OCI-LY1 (cell line): Measurements from ENCODE around the gene RHBDF2.

Experiments used
- CTCF ChIP-seq: fragments of 200-600 bp; sonication (generic), shearing (Covaris generic); IDR thresholded peaks from 2 replicates; pipeline ENCODE4 v1.5.1; 2017; ENCODE audit warnings: mild to moderate bottlenecking, antibody characterized with exemption, low read length, moderate library complexity, mixed read lengths
- EZH2 ChIP-seq: fragments of 200-600 bp; sonication (generic), shearing (Covaris generic); IDR thresholded peaks from 2 replicates; pipeline ENCODE4 v1.8.0; 2017; ENCODE audit warnings: borderline replicate concordance, mixed run types, mild to moderate bottlenecking, antibody characterized with exemption, low read length, moderate library complexity, mixed read lengths

GRCh38 chr17:76506408-76507345, 5.5 kb upstream of the RHBDF2 start:
- peak; percentile 94 for TF ChIP-seq CTCF
- no peak for TF ChIP-seq EZH2
